DMS153 treated with DMSO at 0.1 percent for 48 hours (cell line): ENCODE data around the gene TAS2R40.
"Not testable (repeated sequence)": the region's sequence is repeated elsewhere in the genome, so short reads cannot be mapped to it uniquely, and the experiment has no call there.

Experiments
- DNase-seq: peaks from one replicate; lab custom pipeline; 2025; ENCODE audit not compliant: unreplicated experiment; lab: John Stamatoyannopoulos, UW

Gene TAS2R40

GRCh38 chr7:143221737-143222136 lies at the start of gene TAS2R40:
Gene TAS2R40, plus strand, starts transcription at chr7:143222037. Its CDS starts 42 bp downstream, at chr7:143222079.
- no peak for DNase-seq

GRCh38 chr7:143172354-143172753 lies 49.5 kb upstream of the TAS2R40 start:
- peak; percentile 65 for DNase-seq

- no peak for DNase-seq
These were observed 45.7 kb upstream of the TAS2R40 start for GRCh38 chr7:143176128-143176527.

DNA sequence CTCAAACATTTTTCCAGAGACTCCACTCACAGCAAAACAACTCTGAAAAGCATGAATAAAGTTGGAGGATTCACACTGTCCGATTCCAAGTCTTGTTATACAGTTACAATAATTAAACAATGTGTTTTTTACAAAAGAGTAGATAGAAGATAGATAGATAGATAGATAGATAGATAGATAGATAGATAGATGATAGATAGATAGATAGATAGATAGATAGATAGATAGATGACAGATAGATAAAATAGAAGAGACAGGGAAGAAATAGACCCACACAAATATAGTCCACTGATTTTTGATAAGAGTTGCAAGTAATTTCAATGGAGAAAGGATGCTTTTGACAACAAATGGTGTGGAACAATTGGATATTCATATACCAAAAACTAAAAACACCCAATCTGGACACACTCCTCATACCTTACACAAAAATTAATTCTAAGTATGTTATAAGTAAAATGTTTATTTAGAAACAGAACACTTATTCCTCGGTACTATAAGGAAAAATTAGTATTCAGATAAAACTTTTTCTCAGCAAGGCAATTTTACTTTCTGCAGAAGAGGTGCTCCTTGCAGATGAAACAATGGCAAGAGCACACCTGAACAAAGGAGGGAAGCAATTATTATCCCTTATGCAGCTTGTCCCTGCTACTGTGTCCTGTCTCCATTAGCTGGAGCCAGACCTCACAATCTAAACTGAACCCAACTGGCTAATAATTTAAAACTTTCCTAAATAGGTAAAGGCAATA lies 44.3 kb upstream of the TAS2R40 start:
- DNase-seq, result no peak

- DNase-seq, result not testable (repeated sequence)
These were observed 41.1 kb upstream of the TAS2R40 start for GRCh38 chr7:143180771-143181170.

GRCh38 chr7:143181349-143181748 lies 40.5 kb upstream of the TAS2R40 start:
- DNase-seq, result no peak

GRCh38 chr7:143183024-143183423 lies 38.8 kb upstream of the TAS2R40 start, which contains the start of gene TAS2R39:
Gene TAS2R39, plus strand, starts transcription at chr7:143183419. Its CDS starts 0 bp downstream, at chr7:143183419.
- DNase-seq, result no peak

DNA sequence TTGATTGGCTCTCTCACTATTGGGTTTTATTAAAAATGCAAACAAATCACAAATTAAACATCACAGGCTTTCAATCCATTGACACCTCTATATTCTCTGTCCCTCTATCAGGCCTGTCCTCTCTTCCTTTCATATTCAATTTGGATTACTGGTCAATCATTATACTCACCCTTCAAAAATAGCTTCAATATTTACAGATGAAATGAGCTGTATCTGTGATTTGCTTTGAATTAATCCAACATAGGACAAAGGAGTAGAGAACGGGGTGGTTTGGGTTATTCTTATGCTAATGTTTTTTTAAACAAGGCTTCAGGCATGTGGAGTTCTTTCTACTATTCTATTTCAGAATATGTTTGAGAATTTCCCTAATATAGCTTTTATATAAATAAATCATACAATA lies 36.3 kb upstream of the TAS2R40 start:
- DNase-seq, result no peak

DNA sequence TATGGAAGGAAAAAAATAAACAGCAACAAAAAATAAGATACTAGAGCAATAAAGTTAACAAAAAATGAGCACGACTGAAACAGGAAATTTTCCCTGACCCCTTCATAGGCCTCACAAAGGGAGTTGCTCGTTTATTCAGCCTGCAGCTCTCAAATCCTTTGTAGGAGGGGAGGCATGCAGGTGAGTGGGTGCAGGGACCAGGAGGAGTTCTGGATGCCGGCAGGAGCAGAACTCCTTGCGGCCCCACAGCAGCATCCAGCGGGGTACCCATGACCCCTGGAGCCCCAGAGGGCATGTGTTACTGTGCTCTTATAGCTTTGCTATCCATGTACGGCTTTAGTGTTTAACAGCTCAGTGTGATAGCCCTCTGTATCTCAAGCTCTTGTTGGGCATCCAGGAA lies 32.8 kb upstream of the TAS2R40 start:
- no peak for DNase-seq

DNA sequence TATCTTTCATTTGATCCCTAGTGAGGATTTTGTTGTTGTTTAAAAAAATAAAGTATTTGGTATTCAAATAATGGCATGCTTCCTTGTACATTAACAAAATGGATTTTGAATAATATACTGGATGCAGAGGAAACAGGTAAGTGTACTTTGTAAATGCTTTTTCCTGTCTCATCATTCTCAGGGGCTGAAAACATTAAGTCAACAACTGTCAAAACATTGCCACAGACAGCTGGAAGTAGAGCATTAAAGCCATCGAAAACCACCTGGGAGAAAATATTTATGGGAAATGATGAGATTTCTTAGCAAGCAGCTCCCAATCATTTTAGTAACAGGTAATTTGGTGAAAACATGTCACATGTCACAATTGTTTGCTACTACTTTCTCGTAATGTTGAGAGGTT lies 28.0 kb upstream of the TAS2R40 start:
- DNase-seq, result no peak

DNA sequence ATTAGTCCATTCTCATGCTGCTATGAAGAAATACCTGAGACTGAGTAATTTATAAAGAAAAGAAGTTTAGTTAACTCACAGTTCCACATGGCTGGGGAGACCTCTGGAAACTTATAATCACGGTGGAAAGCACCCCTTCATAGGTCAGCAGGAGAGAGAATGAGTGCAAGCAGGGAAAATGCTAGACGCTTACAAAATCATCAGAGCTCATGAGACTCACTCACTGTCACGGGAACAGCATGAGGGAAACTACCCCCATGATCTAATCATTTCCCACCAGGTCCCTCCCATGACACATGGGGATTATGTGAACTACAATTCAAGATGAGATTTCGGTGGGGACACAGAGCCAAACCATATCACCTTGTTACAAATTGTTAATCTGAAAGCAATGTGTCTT lies 22.8 kb upstream of the TAS2R40 start:
- no peak for DNase-seq

DNA sequence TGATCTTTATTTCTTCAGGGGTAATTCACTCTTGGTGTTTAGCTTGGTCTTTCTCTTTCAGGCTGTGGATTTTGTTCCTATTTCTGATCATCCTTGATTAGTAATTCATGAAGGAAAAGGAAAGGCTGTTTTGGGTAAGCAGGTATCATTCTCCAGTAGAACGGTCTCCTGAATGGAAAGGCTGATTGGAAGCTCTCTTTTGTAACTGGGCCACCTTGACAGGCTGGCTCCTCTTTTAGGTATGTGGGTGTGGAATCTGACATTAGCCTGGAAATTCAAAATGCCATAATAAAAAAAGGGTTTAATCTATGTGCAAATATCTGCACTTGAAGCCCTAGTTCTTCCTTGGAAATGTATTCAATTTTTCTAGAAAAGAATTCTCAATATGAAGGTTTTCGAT lies 19.7 kb upstream of the TAS2R40 start:
- DNase-seq, result no peak

DNA sequence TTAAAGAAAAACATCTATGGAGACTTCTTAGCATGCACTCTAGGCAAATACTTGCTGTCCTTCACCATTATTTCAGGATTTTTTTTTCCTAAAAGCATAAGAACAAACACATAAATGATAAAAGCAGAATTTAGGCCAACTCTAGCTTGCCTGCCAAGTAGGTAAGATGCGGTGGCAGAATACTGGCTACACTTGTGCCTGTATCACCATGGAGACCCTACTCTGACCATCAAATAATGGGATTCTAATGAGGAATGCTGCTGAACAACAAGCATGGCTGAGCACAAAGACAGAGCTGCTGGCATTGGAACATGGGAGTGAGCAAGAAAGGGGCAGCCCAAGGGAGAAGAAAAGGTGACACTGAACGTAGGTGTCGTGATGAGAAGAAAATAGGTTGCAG lies 18.5 kb upstream of the TAS2R40 start:
- DNase-seq, result no peak

DNA sequence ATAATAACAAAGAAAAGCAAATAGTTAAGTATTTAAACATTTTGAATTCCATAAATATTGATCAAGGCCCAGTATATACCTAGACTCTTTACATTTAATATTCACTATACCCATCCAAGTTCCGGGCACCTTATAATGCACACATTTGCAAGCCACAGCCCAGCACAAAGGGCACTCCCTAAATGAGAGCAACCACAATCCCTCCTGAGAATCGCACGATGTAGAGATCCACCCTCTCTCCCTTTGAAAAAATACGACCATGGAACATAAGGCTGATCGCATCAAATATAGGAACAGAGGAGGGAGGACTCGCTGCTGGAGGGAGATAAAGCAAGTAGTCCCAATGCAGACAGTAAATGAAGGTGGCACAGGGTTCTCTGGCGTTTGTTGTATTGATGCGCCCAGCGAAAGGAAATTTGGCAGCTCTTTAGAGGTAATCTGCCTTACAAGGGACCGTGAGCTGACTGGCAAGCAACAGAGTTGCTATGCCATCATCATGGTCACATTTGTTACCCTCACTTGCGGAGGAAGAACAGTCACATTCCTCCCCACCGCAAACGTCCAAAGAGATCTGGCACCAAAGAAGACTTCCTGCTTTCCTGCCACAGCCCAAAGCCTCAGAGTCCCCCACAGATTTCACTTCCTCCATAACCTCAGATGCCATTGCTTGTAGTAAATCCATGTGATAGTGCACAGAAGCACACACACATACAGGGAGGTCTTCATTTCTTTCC lies 16.1 kb upstream of the TAS2R40 start:
- no peak for DNase-seq

- no peak for DNase-seq
These were observed 11.3 kb upstream of the TAS2R40 start for GRCh38 chr7:143210541-143210940.

DNA sequence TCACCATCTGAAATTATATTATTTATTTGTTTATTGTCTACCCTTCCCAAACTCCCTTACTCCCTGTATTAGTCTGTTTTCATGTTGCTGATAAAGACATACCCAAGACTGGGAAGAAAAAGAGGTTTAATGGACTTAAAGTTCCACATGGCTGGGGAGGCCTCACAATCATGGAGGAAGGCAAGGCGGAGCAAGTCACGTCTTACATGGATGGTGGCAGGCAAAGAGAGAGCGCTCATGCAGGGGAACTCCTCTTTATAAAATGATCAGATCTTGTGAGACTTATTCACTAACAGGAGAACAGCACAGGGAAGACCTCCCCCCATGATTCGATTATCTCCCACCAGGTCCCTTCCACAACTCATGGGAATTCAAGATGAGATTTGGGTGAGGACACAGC lies 8.4 kb upstream of the TAS2R40 start:
- not testable (repeated sequence) for DNase-seq

- DNase-seq, result peak; percentile 90
These were observed 6.8 kb upstream of the TAS2R40 start for GRCh38 chr7:143214789-143215679.

DNA sequence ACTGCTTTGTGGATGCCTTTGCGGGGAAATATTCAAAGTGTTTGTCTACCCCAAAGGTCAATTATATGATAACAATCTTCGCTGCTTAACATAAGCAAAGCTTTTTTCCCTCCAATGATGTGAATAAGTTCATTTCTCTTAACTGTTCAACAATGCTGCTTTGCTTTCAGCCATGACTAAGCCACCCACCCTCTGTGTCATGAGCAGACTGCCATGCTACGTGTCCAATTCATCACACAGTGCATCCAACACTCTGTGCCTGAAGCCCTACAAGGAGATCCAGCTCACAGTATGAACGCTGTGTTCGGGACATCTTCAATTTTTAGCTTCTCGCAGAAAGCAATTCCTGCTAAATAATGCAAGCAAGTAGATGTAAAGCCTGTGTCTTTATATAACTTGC lies 5.7 kb upstream of the TAS2R40 start:
- no peak for DNase-seq

GRCh38 chr7:143216686-143217085 lies 5.2 kb upstream of the TAS2R40 start:
- DNase-seq, result no peak

- no peak for DNase-seq
These were observed 4.0 kb upstream of the TAS2R40 start for GRCh38 chr7:143217806-143218205.

DNA sequence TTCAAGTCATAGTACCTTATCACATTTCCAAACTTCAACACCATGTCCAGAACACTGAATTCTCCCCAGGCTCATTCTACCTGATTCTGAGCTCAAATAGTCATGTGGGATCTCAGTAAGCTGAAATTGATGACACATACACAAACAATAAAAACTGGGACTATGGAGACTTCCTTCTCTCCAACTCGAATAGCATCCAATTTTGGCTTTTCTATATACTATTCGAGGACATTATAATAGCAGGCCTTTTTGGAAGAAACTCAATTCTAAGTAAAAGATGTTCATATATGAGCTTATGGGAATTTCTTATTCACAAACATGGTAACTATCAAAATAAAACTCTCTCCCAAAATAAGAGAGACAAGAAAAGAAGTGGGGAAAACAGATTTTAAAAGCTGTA lies 551 bp upstream of the TAS2R40 start:
- DNase-seq, result no peak
